HG03025 (cell line): Measurements from ENCODE around the gene GPER1.
A peak's percentile ranks its signal among the peaks of the same experiment; 100 is the strongest.

Experiments
- ATAC-seq: cut with Tn5 transposase; IDR thresholded peaks from one replicate; pipeline ENCODE4 v1.9.1; 2021; ENCODE audit warnings: mild to moderate bottlenecking, moderate library complexity; ENCODE audit not compliant: unreplicated experiment, low FRiP score

The GPER1 gene

DNA sequence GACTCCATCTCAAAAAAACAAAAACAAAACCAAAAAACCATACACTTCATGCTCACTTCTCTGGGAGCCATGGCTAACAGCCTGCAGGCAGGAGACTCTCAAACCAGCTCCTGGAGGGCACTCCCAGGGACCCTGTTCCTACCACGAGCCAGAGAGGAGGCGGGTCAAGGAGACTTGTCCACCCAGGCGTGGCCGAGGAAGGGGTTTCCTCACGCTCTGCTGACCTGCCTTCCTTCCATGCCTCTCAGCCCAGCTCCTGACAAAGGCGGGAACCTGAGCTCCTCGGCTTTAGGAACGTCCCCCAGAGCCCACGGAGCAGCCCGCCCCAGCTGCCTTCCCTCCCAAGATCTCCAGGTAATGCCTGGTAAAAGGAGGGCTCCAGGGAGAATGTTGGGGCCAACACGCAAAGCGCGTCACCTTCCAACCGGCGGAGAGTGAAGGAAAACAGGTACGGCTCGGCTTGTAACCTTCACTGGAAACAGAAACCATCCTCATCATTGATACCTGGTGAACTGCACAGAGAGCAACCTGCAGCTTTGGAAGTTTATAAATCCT is 34.0 kb upstream of the GPER1 start:
- no peak for ATAC-seq

DNA sequence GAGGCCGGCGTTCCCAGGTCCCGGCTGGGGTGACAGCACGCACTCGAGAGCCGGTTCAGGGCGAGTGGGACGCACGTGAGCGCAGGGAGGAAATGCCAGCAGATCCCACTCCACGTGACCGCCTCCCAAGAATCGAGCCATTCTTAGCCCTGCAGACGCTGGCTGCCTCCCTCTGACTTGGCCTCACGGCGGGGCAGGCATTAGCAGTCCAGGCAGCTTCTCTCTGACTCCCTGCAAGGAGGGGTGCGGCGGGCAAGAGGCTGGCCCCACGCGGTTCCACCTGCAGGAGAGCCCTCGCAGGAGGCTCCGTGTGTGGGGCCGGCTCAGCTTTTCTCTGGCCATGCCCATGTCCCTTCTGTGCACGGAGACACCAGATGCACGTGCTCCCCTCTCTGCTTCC is 33.5 kb upstream of the GPER1 start:
- no peak for ATAC-seq

DNA sequence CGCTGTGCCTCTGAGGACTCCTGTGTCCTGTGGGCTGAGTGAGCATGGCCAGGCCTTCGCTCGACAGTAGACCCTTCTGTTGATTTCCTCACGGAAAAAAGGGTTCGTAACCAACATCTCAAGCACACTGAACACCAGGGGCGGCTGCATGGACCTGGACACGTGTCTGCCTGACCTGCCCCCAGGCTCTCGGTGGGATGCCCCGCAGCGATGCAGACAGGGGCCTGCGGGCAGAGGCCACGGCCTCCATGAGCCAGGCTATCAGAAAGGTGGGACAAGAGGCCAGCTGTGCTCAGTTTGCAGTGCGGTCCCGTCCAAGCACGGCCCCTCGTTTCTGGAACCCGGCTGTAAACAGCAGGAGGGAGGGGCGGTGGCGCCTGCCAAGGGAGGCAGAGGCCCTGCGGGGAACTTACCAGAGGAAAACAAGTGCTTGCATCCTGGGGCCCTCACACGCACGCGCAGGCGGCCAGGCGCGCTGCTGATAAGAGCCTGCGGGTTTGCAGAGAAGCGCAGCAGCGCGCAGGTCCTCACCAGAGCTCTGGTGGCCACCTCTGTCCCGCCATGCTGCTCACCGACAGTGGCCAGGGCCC is 33.0 kb upstream of the GPER1 start:
- ATAC-seq: no peak

DNA sequence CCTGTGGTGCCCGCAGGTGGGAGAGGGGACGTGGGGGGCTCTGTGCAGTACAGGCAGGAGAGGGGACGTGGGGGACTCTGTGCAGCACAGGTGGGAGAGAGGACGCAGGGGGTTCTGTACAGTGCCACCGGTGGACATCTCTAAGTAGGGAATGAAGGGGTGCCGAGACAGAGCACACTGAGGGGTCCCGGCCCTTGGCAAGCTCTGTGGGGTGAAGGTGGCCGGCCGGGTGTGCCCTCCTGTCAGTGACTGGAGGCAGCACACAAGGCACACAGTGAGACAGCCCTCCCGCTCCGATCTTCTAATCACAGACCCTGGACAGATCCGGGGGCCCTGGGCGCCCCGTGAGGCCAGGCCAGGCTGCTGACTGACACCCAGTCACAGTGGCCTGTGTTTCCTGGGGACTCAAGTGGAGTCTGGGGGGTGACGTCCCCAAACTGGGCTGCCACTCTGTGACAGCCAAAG is 32.4 kb upstream of the GPER1 start:
- no peak for ATAC-seq

DNA sequence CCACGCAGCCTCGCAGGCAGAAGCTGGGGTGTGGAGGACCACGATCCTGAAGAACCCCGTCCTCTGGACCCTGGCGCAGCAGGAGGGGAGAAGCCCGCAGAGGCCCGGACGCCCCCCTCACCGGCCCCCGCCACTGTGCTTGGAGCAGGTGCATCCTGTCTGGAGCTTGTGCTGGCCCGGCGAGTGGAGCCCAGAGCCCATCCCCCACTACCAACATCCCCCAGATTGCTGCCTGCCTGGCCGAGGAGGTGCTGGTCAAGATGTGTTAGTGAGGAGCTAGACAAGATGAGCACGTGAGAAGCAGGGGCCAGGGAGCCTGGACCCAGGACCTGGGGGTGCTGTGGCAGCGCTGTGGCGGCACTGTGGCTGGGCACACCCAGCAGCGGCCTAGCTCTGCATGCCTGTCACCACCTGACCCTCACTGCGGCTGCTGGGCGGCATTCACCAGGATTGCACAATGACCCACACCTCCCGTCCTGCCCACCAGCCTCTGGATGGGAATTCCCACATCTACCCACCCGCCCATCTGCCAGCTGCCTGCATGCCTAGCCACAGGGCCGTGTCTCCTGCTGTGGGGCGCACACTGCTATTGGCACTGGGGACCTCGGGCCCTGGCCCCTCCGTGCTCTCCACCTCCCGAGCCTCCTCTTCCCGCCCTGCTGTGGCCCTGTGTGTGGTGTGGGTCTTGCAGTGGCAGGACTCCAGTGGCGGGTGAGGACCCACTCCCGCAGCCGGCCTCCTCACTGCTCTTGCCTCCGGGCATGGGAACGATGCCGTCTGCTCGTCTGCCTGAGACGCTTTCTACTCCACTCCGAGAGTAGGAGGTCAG is 31.7 kb upstream of the GPER1 start:
- no peak for ATAC-seq

DNA sequence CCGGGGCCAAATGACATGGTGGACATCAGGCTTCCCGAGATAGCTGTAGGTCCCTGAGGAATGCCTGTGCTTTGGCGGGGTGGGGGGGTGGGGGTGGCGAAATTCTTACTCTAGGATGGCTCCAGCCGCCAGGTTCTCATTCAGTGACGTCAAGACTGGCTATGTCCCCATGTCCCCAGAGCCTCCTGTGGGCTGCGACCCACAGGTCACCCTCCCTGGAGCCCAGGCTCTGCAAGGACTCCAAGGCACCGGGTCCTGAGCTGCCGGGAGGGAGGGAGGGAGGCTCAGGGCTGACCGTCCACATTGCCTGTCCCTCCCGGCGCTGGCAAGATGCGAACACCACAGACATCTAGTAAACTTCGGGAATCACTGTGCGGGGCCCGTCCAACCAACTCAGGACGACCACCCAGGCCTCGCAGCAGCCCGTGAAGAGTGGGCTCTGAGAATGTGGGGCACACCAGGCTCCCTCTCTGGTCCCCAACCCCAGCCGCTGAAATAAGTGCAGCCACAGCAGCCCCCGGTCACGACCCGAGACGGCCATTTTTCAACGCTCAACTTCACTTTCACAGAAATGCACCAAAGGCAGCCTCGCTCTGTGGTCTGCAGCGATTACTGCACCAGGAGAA is 31.0 kb upstream of the GPER1 start:
- no peak for ATAC-seq

DNA sequence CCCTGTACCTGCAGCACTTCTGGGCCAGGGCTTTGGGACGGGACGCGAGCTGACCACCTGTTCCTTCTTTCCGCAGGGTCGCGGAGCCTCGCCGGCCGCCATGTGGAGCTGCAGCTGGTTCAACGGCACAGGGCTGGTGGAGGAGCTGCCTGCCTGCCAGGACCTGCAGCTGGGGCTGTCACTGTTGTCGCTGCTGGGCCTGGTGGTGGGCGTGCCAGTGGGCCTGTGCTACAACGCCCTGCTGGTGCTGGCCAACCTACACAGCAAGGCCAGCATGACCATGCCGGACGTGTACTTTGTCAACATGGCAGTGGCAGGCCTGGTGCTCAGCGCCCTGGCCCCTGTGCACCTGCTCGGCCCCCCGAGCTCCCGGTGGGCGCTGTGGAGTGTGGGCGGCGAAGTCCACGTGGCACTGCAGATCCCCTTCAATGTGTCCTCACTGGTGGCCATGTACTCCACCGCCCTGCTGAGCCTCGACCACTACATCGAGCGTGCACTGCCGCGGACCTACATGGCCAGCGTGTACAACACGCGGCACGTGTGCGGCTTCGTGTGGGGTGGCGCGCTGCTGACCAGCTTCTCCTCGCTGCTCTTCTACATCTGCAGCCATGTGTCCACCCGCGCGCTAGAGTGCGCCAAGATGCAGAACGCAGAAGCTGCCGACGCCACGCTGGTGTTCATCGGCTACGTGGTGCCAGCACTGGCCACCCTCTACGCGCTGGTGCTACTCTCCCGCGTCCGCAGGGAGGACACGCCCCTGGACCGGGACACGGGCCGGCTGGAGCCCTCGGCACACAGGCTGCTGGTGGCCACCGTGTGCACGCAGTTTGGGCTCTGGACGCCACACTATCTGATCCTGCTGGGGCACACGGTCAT is 30.3 kb upstream of the GPER1 start:
- no peak for ATAC-seq

DNA sequence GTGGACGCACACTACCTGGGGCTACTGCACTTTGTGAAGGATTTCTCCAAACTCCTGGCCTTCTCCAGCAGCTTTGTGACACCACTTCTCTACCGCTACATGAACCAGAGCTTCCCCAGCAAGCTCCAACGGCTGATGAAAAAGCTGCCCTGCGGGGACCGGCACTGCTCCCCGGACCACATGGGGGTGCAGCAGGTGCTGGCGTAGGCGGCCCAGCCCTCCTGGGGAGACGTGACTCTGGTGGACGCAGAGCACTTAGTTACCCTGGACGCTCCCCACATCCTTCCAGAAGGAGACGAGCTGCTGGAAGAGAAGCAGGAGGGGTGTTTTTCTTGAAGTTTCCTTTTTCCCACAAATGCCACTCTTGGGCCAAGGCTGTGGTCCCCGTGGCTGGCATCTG is 29.6 kb upstream of the GPER1 start:
- no peak for ATAC-seq

DNA sequence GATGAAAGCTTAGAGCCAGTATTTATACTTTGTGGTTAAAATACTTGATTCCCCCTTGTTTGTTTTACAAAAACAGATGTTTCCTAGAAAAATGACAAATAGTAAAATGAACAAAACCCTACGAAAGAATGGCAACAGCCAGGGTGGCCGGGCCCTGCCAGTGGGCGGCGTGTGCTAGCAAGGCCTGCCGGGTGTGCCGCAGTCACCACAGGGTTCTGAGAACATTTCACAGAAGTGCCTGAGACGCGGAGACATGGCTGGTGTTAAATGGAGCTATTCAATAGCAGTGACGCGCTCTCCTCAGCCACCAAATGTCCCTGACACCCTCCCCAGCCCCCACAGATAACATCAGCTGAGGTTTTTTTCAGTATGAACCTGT is 29.1 kb upstream of the GPER1 start:
- no peak for ATAC-seq

DNA sequence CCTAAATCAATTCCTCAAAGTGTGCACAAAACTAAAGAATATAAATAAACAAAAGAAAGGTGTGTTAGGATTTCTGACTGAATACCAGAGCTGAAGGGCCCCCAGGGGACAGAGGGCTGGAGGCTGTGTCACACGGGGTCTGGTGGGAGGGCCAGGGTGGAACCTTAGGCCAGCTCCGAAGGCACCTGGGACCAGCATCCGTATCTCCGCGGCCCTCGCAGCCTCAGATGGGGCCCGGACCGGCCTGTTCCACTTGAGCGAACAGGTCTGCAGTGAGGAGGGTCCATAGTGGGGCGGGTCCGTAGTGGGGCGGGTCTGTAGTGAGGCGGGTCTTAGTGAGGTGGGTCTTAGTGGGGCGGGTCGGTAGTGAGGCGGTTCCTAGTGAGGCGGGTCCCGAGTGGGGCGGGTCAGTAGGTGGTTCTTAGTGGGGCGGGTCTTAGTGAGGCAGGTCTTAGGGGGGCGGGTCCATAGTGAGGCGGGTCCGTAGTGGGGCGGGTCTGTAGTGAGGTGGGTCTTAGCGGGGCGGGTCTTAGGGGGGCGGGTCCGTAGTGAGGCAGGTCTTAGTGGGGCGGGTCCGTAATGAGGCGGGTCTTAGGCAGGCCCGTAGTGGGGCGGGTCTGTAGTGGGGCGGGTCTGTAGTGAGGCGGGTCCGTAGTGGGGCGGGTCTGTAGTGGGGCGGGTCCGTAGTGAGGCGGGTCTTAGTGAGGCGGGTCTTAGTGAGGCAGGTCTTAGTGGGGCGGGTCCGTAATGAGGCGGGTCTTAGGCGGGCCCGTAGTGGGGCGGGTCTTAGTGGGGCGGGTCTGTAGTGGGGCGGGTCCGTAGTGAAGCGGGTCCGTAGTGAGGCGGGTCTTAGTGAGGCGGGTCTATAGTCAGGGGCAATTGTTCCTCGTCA is 28.5 kb upstream of the GPER1 start:
- no peak for ATAC-seq

DNA sequence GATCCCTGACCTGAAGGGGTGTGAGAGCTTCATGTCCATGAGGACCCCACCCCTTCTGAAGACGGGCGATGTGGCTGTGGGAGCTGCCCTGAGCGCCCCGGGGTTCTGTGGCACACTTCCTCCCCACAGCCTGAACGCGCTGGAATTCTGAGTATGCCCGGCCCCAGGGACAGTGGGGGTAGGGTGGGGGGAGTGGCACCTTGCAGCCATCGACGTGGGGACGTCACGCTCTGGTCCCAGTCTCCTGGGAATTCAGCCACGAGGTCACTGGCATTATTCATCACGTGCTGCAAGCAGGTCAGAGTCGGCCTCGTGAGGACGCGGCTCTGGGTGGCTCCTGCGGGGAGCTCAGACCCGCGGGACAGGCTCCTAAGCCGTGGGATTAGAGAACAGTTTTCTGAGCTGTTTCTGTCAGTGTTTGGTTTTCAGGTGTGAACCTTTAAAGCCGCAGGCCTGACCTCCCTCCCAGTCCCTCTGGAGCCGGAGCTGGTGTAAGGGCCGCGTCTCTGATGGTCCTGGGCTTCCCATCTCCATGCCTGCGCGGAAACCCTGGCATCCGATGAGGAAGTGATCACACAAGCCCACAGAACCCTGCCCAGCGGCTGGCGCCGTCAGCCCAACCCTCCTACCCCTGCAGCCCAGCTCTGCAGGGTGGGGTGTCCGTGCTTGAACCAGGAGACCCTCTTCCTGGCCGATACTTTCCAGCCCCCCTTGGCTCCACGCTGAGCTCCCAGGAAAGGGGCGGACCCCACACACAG is 27.4 kb upstream of the GPER1 start:
- no peak for ATAC-seq

DNA sequence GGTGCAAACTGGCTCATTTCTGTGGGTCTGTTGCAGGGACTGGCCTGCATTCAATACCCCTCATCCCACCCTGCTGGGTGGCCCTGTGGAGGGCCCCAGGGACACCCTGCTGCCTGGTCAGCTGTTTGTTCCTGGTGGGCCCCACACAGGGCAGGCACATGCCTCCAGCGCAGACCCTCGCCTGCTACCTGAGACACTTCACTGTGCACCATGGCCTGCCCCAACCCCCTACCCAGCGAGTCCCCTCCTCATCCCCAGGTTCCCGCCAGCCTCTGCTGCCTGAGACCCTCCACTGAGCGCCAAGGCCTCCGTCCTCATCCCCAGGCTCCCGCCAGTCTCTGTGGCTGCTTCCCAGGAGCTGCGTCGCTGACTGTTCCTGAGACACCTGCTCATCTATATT is 26.7 kb upstream of the GPER1 start:
- ATAC-seq: no peak

DNA sequence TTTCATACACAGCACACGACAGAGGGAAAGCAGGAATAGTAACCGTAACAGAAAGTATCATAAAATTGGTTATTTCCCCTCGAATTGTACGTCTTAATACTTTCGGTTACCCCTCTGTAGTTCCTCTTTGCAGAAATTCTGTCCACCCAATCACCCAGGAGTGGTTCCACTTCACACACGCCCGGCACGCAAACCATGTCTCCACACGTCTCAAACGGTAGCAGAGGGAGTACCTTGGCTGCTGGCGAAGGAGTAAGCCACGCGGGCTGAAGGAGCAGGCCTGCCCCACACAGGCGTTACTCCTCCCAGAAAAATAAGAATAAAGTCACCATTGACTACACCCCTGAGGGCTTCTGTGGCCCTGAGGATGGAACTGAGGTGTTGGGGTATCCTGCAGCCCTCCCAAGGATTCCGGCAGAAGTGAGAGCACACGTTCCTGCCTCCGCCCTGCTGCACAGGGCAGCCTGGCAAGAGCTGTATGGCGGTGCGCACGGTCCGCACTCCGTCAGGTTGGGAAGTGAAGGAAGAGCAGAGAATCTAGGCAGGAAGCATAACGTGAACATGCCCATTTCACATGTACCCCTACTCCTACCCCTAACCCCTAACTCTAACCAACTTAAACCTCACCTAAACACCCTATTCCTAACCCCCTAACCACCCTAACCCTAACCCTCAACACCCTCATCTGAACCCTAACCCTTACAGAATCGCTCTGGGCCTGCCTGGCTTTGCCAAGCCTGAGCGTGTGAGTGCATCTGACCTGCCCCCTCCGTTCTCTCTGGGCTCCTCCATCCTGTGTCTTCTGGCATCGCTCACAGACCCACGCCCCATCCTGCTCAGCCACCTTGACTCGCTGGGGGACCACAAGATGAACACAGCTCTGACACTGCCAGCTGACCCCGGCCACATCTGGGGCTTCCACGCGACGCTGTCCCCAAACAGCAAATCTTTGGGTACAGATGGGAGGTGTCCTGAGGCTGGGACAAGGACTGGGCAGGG is 25.3 kb upstream of the GPER1 start:
- ATAC-seq: peak; percentile 48

DNA sequence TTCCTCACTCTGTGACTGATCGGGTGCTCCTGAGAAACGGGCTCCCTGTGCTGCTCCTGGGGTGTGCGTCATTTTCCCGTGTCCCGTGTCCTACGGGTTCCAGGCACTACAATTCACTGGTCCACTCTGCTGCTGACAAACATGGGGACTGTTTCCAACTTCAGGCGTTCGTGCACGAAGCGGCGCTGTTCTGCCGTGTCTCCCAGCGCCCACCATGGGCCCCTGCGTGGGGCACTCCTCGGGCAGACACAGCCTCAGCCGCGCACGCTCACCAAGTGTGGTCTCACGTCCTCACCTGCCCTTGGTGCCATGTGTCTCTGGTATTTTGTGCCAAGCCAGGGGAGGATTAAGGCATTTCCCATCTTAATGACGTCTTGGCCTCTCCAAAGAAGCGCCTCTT is 24.6 kb upstream of the GPER1 start:
- ATAC-seq: no peak

DNA sequence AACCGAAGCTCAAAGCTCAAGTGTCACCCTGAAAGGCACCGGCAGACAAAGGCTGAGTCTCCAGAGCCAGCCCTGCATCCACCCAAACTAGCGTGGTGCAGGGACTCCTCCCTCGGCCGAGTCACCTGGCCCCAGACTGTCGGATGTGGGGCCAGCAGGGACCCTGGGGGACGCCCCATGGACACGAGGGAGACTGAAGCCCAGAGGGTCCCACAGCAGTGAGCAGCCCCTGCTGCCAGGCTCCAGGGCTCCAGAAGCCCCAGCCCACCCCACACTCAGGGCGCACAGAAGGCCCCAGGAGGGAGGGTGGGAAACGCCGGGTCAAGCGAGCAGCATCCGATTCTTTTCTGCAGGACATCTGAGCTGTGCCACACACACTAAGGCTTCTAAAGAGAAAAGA is 23.3 kb upstream of the GPER1 start:
- ATAC-seq: no peak

DNA sequence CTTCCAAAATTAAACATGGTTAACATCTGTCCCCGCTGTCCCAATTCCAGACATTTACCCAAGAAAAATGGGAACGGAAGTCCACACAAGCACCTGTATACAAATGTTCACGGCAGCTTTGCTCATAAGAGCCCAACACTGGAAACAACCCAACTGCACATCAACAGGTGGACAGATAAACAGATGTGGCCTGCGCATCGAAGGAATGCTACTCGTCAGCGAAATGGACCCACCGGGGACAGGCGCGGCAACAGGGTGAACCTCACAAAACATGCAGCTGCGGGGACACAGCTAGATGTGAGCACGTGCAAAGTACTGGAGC is 22.7 kb upstream of the GPER1 start:
- ATAC-seq: no peak

DNA sequence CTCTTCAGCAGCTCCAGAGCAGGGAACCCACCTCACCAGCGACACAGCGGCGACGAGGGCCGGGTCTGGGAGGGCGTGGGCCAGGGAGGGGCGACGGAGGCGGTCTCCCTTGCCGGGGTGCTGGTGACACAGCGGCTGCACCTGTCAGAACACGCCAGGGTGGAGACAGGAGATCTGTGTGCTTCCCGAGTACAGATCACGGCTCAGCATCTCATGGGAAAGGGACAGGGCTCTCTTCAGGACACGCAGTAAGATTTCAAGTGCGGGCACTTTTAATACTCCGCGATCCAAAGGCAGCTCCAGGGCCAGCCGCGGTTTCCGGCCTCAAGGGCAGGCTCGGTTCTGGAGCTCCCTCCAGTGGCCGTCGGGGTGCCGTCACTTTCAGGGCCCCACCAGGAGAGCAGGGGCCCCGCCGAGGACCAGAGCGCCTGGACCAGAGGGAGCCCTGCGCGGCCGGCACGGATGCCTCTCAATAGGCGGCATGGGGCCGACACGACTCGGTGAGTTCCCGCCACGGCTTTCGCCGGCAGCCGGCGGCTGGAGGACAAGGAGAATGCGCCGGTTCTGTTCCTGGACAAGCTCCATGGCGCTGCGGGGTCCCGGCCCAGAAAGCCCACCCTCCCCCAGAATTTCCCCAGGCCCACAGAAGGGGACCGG is 22.2 kb upstream of the GPER1 start:
- peak; percentile 58 for ATAC-seq
